Measurements from ENCODE around the gene DPH1.

DPH1 gene

GRCh38 chr17:2025622-2026309 is 4.2 kb upstream of the DPH1 start:
- peaks cover 15% of the 10 kb centered on the region for H3K36me3 Mint-ChIP-seq (ENCODE audit: insufficient read depth)
- ATAC-seq (replicated peaks) = no peak
- H3K4me3 Mint-ChIP-seq = peak overlapping the region; percentile 79 to 81
- H3K27me3 Mint-ChIP-seq = peaks cover 14 to 44% of the 10 kb centered on the region in 2 donors
- H3K9me3 Mint-ChIP-seq = no peaks in the 10 kb centered on the region
- DNase-seq = no peak
- H3K27ac Mint-ChIP-seq = no peak overlapping the region
- peaks cover 17 to 27% of the 10 kb centered on the region in 2 donors for H3K4me1 Mint-ChIP-seq (ENCODE audit: low read depth in 2 of 2)

GRCh38 chr17:2027528-2028233 is 2.3 kb upstream of the DPH1 start:
- DNase-seq = no peak
- Mint-ChIP-seq H3K27me3 (peaks cover 14 to 39% of the 10 kb centered on the region in 2 donors), H3K36me3 (ENCODE audit: insufficient read depth) (peaks cover 15% of the 10 kb centered on the region), H3K27ac (no peak overlapping the region), H3K4me1 (ENCODE audit: low read depth in 2 of 2) (peaks cover 21 to 29% of the 10 kb centered on the region in 2 donors), H3K9me3 (no peaks in the 10 kb centered on the region), H3K4me3 (no peak overlapping the region)
- no peak for ATAC-seq (replicated peaks)

- peaks cover 21 to 28% of the 10 kb centered on the region in 2 donors for H3K4me1 Mint-ChIP-seq (ENCODE audit: low read depth in 2 of 2)
- no peak for ATAC-seq (replicated peaks)
- peaks cover 14 to 39% of the 10 kb centered on the region in 2 donors for H3K27me3 Mint-ChIP-seq
- peaks cover 18% of the 10 kb centered on the region for H3K36me3 Mint-ChIP-seq (ENCODE audit: insufficient read depth)
- DNase-seq = no peak
- H3K9me3 Mint-ChIP-seq = no peaks in the 10 kb centered on the region
- no peak overlapping the region for H3K27ac Mint-ChIP-seq
- peak overlapping the region in 1 of 2 donors; percentile 40 for H3K4me3 Mint-ChIP-seq
Observed at GRCh38 chr17:2028234-2028614, 1.7 kb upstream of the DPH1 start.

DNA sequence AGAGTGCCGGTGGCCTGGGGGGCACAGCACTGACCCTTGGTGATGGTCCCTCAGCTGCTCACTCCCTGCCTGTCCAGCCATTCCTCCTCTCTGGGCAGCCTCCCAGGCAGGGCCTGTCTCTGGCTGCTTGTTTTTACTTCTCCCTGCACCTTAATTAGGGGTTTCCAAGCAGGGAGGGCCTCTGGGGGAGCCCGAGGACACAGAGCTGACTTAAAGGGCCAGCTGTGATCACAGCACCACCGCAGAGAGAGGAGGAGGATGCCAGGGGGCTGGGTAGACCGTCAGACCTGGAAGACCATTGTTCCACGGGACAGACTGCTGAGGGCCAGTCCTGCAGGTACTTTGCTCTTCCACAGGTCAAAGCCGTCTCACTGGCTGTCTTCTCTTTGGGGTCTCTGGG is 1.2 kb upstream of the DPH1 start:
- H3K9me3 Mint-ChIP-seq = no peaks in the 10 kb centered on the region
- DNase-seq (no peak), ATAC-seq (replicated peaks) (no peak)
- H3K4me1 Mint-ChIP-seq (ENCODE audit: low read depth in 2 of 2) = peaks cover 21 to 26% of the 10 kb centered on the region in 2 donors
- H3K27me3 Mint-ChIP-seq = peaks cover 14 to 39% of the 10 kb centered on the region in 2 donors
- peaks cover 15% of the 10 kb centered on the region for H3K36me3 Mint-ChIP-seq (ENCODE audit: insufficient read depth)
- no peak overlapping the region for H3K27ac Mint-ChIP-seq
- peak overlapping the region; percentile 40 to 55 for H3K4me3 Mint-ChIP-seq

DNA sequence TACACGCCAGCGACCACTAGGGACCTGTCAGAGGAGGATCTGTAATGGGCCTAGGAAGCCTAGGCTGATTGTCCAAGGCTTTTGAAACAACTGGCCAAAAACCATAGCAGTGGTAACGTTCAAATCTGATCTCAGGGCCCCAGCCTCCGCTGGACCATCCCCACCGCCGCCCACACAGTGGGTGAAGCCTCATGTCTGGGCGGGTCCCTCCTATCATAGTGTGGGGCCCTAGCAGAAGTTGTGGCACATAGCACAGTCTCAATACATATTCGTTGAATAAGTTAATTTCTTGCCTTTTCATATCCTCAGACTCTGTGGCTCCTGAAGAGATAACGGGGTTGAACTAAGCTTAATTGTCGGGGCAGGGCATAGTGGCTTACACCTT is 818 bp downstream of the DPH1 start:
- H3K27me3 Mint-ChIP-seq = peaks cover 12 to 34% of the 10 kb centered on the region in 2 donors
- H3K27ac Mint-ChIP-seq = peak overlapping the region; percentile 85 to 90
- H3K36me3 Mint-ChIP-seq (ENCODE audit: insufficient read depth) = peaks cover 10% of the 10 kb centered on the region
- peak overlapping the region; percentile 90 to 93 for H3K4me3 Mint-ChIP-seq
- peaks cover 20 to 25% of the 10 kb centered on the region in 2 donors for H3K4me1 Mint-ChIP-seq (ENCODE audit: low read depth in 2 of 2)
- ATAC-seq (replicated peaks) = no peak
- no peaks in the 10 kb centered on the region for H3K9me3 Mint-ChIP-seq
- DNase-seq = no peak

DNA sequence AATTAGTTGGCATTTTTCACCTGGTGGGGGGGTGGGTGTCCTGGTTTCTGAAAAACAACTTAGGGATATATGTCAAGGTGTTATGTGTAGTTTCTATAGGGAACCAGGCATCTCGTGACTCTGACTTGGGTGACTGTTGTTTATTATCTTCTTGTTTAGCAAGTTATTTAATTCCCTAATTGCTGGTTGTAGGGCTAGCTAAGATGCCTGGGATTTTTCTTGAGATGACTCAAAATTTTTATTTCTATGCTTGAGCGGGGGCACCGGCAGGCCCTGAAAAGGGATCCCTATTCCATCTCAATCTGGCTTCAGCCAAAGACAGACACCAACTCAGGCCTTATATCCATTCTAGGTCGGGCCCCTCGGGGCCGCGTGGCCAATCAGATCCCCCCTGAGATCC is 3.2 kb downstream of the DPH1 start:
- no peaks in the 10 kb centered on the region for H3K9me3 Mint-ChIP-seq
- peaks cover 14 to 19% of the 10 kb centered on the region in 2 donors for H3K4me1 Mint-ChIP-seq (ENCODE audit: low read depth in 2 of 2)
- H3K27ac Mint-ChIP-seq = no peak overlapping the region
- no peak for ATAC-seq (replicated peaks)
- DNase-seq = no peak
- no peak overlapping the region for H3K4me3 Mint-ChIP-seq
- H3K36me3 Mint-ChIP-seq (ENCODE audit: insufficient read depth) = peaks cover 15% of the 10 kb centered on the region
- peaks cover 4 to 11% of the 10 kb centered on the region in 2 donors for H3K27me3 Mint-ChIP-seq

DNA sequence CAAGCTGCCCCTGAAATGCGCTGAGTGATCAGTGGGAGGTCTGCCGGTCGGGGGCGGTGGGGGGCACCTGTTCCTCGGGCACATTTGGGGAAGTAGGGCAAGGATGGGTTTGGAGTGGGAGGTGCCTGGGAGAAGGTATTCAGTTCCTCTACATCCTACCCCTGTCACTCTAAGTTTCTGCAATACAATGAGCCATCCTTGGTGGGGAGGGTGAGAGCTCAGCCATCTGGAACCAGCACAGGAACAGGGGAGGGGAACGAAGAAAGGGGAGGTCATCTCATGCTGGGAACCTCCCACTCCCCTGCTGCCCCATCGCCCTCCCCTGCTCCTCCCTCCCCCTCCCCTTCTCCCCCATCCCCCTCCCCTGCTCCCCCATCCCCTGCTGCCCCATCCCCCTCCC is 4.2 kb downstream of the DPH1 start:
- no peak for DNase-seq
- Mint-ChIP-seq H3K27me3 (peaks cover 0 to under 1% of the 10 kb centered on the region in 2 donors), H3K27ac (no peak overlapping the region), H3K4me3 (no peak overlapping the region), H3K36me3 (ENCODE audit: insufficient read depth) (peaks cover 24% of the 10 kb centered on the region), H3K4me1 (ENCODE audit: low read depth in 2 of 2) (peaks cover 12 to 17% of the 10 kb centered on the region in 2 donors), H3K9me3 (no peaks in the 10 kb centered on the region)
- no peak for ATAC-seq (replicated peaks)

DNA sequence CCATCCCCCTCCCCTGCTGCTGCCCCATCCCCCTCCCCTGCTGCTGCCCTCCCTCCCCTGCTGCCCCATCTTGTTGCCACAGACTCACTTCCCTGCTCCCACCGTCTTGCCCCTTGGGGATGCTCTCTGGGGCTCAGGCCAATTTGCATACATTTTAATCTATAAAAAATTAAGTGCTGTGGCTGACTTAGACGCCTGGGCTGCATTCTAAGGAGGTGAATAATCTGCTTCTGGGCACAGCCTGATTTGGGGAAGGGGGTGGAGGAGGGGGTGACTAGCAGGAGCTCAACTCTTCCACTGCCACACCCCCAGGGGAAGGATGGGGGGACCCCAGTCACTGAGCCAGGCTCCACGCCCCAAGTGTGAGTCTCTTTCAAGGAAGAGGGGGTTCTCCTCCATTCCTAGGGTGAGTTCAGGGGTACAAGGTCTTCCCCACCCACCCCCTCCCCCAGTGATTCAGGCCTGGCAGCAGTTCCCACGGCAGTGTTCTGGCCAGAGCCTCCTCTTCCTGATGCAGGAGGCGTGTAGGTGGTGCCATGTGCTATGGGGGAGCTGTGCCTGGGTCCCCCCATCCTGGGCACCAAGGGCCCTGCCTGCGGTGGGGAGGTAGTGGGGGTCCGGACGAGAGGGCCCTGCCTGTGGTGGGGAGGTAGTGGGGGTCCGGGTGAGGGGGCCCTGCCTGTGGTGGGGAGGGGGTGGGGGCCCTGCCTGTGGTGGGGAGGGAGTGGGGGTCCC is 5.0 kb downstream of the DPH1 start:
- Mint-ChIP-seq H3K9me3 (no peaks in the 10 kb centered on the region), H3K27me3 (no peaks in the 10 kb centered on the region), H3K36me3 (ENCODE audit: insufficient read depth) (peaks cover 23% of the 10 kb centered on the region), H3K4me1 (ENCODE audit: low read depth in 2 of 2) (peaks cover 11 to 14% of the 10 kb centered on the region in 2 donors), H3K27ac (no peak overlapping the region), H3K4me3 (no peak overlapping the region)
- DNase-seq (no peak), ATAC-seq (replicated peaks) (no peak)

DNA sequence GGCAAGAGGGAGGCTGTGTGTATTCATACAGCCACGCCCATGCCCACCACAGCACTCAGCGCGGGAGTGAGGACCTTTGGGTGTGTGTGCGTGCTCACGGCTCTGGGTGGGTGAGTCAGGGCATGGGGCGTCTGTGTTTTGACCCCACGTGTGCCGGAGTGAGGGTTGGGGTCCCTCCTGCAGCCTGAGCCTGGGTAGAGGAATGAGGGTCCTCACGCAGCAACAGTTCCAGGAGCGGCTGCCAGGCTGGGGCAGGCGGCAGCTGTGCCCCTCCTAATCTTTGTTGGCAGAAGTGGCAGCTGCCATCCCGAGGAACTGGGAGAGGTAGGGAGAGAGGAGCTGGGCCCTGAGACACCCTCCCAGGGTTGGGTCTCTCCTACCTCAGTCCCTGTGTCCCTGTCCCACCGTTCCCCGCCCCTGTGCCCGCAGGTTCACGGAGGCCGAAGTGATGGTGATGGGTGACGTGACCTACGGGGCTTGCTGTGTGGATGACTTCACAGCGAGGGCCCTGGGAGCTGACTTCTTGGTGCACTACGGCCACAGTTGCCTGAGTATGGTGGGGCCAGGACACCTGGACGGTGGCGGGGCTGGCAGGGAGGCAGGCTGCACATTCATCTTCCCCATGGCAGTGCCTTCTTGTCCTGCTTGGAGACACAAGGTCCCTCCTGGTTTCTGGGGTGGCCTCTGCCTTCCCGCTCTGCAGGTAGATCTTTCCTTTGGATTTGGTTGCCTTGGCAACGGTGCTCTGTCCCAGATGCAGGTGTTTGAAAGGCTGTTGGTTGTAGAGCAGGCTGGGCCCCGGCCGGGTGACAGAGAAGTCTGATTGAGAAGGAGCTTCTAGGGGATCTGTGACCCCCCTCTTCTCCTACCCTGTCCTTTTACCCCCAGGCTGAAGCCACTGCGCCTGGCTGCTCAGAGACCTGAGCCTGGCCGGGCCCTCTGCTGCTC is 5.9 kb downstream of the DPH1 start:
- ATAC-seq (replicated peaks) (no peak), DNase-seq (no peak)
- Mint-ChIP-seq H3K36me3 (ENCODE audit: insufficient read depth) (peaks cover 23% of the 10 kb centered on the region), H3K4me3 (no peak overlapping the region), H3K9me3 (no peaks in the 10 kb centered on the region), H3K4me1 (ENCODE audit: low read depth in 2 of 2) (peaks cover 3 to 5% of the 10 kb centered on the region in 2 donors), H3K27me3 (no peaks in the 10 kb centered on the region), H3K27ac (peak overlapping the region in 1 of 2 donors; percentile 44)

- Mint-ChIP-seq H3K27me3 (no peaks in the 10 kb centered on the region), H3K4me3 (no peak overlapping the region), H3K27ac (no peak overlapping the region), H3K36me3 (ENCODE audit: insufficient read depth) (peaks cover 36% of the 10 kb centered on the region), H3K4me1 (ENCODE audit: low read depth in 2 of 2) (peaks cover 1 to 3% of the 10 kb centered on the region in 2 donors), H3K9me3 (no peaks in the 10 kb centered on the region)
- ATAC-seq (replicated peaks) = no peak
- DNase-seq = no peak
Observed at GRCh38 chr17:2037155-2037554, 7.2 kb downstream of the DPH1 start.

DNA sequence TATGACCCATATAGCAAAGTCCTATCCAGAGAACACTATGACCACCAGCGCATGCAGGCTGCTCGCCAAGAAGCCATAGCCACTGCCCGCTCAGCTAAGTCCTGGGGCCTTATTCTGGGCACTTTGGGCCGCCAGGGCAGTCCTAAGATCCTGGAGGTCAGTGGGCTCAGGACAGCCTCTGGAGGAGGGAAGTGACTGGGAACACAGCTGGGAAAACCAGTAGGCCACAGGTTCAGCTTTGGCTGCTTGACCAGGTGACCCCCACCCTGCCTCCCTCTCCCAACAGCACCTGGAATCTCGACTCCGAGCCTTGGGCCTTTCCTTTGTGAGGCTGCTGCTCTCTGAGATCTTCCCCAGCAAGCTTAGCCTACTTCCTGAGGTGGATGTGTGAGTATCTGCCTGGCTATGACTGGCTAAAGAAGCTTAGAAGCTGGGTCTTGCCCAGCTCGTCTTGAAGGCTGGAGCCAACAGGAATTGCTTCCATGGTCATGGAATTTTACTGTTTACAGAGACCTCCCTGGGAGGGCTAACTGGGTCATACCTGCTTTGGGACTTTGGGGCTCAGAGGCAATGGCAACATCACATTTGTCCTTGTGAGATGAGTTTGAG is 10.4 kb downstream of the DPH1 start:
- DNase-seq (no peak), ATAC-seq (replicated peaks) (no peak)
- Mint-ChIP-seq H3K4me1 (ENCODE audit: low read depth in 2 of 2) (peaks cover 15 to 23% of the 10 kb centered on the region in 2 donors), H3K27me3 (no peaks in the 10 kb centered on the region), H3K36me3 (ENCODE audit: insufficient read depth) (peaks cover 44% of the 10 kb centered on the region), H3K27ac (peak overlapping the region; percentile 13 to 98), H3K9me3 (no peaks in the 10 kb centered on the region), H3K4me3 (peak overlapping the region; percentile 36 to 91)

- H3K27ac Mint-ChIP-seq = peak overlapping the region; percentile 96 to 98
- H3K36me3 Mint-ChIP-seq (ENCODE audit: insufficient read depth) = peaks cover 44% of the 10 kb centered on the region
- no peaks in the 10 kb centered on the region for H3K27me3 Mint-ChIP-seq
Observed at GRCh38 chr17:2040942-2041560, 11.1 kb downstream of the DPH1 start.

More at GRCh38 chr17:2040942-2041560, 11.1 kb downstream of the DPH1 start:
- no peak for DNase-seq
- Mint-ChIP-seq H3K9me3 (no peaks in the 10 kb centered on the region), H3K4me1 (ENCODE audit: low read depth in 2 of 2) (peaks cover 15 to 23% of the 10 kb centered on the region in 2 donors), H3K4me3 (peak overlapping the region; percentile 90 to 91)
- ATAC-seq (replicated peaks) = no peak

All from effector memory CD8-positive, alpha-beta T cell (primary cell).